Activated CD4-positive, alpha-beta T cell treated with anti-CD3 and anti-CD28 coated beads, Interleukin-2, amount 10 ng/mL, durations not matched to agents 7 days and 5 days (primary cell): ENCODE measurements around the gene IL4. TPM values are rescaled to one million over a fixed set of nuclear protein-coding genes. Genes with fewer than 3 reads are reported as not detected.

ENCODE experiments used
- CTCF ChIA-PET: fragments of 350-600 bp; sonication (Branson Sonifier 250); formaldehyde crosslinking; loops from one replicate; lab custom pipeline; 2021; ENCODE audit warnings: antibody characterized with exemption; lab: Charles Lee
- POLR2A ChIA-PET: fragments of 350-600 bp; sonication (Branson Sonifier 250); formaldehyde crosslinking; loops from one replicate; lab custom pipeline; 2021; ENCODE audit warnings: antibody characterized with exemption; lab: Charles Lee
- DNase-seq: peaks from one replicate; pipeline ENCODE4 v3.0.0-alpha.2; 2020
- H3K27ac Mint-ChIP-seq: one replicate; pipeline ENCODE4 v1.8.0; 2021; ENCODE audit warnings: mild to moderate bottlenecking, moderate library complexity, mixed read lengths
- H3K27me3 Mint-ChIP-seq: one replicate; pipeline ENCODE4 v1.8.0; 2021; ENCODE audit warnings: mixed read lengths
- H3K36me3 Mint-ChIP-seq: one replicate; pipeline ENCODE4 v1.8.0; 2021; ENCODE audit warnings: low read depth, mixed read lengths
- H3K4me1 Mint-ChIP-seq: one replicate; pipeline ENCODE4 v1.8.0; 2021; ENCODE audit warnings: mixed read lengths
- H3K4me3 Mint-ChIP-seq: one replicate; pipeline ENCODE4 v1.8.0; 2021; ENCODE audit warnings: mild to moderate bottlenecking, moderate library complexity, mixed read lengths
- H3K9me3 Mint-ChIP-seq: one replicate; pipeline ENCODE4 v1.8.0; 2021; ENCODE audit warnings: mixed read lengths
- total RNA-seq, 2 experiments: library from RNA; stranded (reverse); gene quantifications; one replicate each; pipeline ENCODE4 v1.2.3, GENCODE V29; 2021

Gene IL4
- total RNA-seq, 2 experiments from 2014 or later = not detected

DNA sequence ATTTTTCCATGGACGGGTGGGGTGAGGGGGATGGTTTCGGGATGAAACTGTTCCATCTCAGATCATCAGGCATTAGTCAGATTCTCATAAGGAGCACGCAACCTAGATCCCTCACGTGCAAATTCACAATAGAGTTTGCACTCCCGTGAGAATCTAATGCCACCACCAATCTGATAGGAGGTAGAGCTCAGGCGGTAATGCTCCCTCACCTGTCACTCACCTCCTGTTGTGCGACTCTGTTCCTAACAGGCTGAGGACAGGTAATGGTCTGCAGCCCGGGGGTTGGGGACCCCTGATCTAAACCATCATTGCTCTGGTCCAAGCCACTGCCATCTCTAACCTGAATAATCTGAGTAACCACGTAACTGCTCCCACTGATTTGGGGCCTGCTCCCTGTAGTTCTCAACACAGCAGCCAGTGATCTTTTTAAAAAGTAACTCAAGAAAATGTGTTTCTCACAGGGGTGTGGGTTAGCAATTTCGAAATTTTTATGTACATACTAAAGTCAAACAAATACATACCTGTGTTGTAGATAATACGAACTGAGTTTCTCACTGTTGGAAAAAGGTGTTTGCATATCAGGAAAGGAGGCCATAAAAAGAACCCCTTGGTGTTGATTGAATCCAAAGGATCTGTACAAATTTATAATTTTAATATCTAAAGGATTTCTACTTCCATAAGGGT, 27.1 kb upstream of the IL4 start:
- Mint-ChIP-seq H3K9me3 (peaks cover 10% of the 10 kb centered on the region), H3K27ac (no peak overlapping the region), H3K4me3 (no peak overlapping the region), H3K36me3 (peaks cover 46% of the 10 kb centered on the region), H3K4me1 (peaks cover 15% of the 10 kb centered on the region), H3K27me3 (peaks cover 14% of the 10 kb centered on the region)
- POLR2A ChIA-PET = no interaction called here
- CTCF ChIA-PET = interaction anchor here (0.9 kb wide), 1 partner anchor 120 kb away, joined by 3 read pairs; no protein-coding TSS in a partner anchor
- DNase-seq = no peak

DNA sequence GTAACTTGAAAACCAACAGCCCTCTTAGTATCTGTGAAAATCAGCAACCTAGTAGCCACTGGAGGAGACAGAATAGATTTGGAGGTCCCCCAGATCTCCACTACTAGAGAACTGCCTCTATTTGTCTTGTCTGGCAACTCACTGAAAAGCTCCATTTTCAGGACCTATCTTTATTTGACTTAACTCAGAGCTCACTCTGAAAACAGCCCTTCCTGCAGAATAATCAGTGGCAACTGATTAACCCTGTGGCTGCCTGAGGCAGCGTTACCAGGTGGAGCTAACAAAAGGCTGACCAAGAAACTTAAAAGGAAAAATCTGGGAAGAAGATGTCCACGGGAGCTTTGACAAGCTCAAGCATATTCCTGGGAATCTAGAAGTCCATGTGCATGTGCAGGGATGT, 26.3 kb upstream of the IL4 start:
- ChIA-PET POLR2A (no interaction called here), CTCF (interaction anchor here (0.6 to 0.9 kb wide), 2 partner anchors 120 to 208 kb away, joined by 3 read pairs; no protein-coding TSS in a partner anchor)
- H3K27ac Mint-ChIP-seq = no peak overlapping the region
- peaks cover 39% of the 10 kb centered on the region for H3K36me3 Mint-ChIP-seq
- peaks cover 14% of the 10 kb centered on the region for H3K27me3 Mint-ChIP-seq
- H3K4me3 Mint-ChIP-seq = no peak overlapping the region
- H3K4me1 Mint-ChIP-seq = peaks cover 8% of the 10 kb centered on the region
- peaks cover 10% of the 10 kb centered on the region for H3K9me3 Mint-ChIP-seq
- DNase-seq = no peak

DNA sequence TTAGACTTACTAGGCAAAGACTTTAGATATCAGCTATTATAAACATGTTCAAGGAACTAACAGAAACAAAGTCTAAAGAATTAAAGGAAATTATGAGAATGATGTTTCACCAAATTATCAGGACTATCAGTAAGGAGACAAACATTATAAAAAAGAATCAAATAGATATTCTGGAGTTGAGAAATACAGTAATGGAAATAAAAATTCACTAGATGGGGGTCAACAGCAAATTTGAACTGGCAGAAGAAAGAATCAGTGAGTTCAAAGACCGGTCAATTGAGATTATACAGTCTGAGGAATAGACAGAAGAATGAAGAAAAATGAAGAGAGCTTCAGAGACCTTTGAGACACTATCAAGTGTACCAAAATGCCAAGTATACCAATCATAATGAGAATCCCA, 25.4 kb upstream of the IL4 start:
- Mint-ChIP-seq H3K4me1 (no peaks in the 10 kb centered on the region), H3K9me3 (peaks cover 10% of the 10 kb centered on the region), H3K27me3 (peaks cover 14% of the 10 kb centered on the region), H3K36me3 (peaks cover 30% of the 10 kb centered on the region), H3K4me3 (no peak overlapping the region), H3K27ac (no peak overlapping the region)
- POLR2A ChIA-PET = no interaction called here
- DNase-seq = no peak
- CTCF ChIA-PET = interaction anchor here (0.8 to 1.3 kb wide), 3 partner anchors 10 to 18 kb away, joined by 3 read pairs; partner anchors contain the start of gene IL13

DNA sequence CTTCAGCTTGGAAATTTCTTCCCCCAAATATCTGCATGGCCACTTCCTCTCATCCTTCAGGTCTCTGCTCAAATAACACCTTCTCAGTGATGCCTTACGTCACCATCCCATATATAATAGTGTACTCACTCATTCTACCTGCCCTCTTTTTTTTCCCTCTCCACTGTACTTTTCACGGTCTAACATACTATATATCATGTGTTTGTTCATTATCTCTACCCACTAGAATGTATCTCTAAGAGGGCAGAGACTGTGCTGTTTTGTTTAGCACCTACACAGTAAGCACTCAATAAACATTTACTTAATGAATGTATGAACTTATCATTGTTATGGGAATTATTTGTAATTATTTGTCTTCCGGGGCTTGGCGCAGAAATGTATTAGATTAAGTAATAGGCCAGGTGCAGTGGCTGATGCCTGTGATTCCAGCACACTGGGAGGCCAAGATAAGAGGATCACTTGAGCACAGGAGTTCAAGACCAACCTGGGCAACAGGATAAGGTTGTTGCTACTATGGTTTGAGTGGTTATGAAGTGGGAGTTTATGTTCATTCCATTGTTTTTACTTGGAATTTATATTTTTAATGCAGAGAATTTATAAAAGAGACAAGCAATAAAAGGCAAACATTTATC, 21.8 kb upstream of the IL4 start:
- no peak overlapping the region for H3K27ac Mint-ChIP-seq
- peaks cover 9% of the 10 kb centered on the region for H3K36me3 Mint-ChIP-seq
- H3K9me3 Mint-ChIP-seq = peaks cover 10% of the 10 kb centered on the region
- peaks cover 6% of the 10 kb centered on the region for H3K4me1 Mint-ChIP-seq
- CTCF ChIA-PET = interaction anchor here (0.6 kb wide), 1 partner anchor 101 kb away, joined by 3 read pairs; no protein-coding TSS in a partner anchor
- no peak overlapping the region for H3K4me3 Mint-ChIP-seq
- DNase-seq = no peak
- H3K27me3 Mint-ChIP-seq = peaks cover 39% of the 10 kb centered on the region
- POLR2A ChIA-PET = no interaction called here

DNA sequence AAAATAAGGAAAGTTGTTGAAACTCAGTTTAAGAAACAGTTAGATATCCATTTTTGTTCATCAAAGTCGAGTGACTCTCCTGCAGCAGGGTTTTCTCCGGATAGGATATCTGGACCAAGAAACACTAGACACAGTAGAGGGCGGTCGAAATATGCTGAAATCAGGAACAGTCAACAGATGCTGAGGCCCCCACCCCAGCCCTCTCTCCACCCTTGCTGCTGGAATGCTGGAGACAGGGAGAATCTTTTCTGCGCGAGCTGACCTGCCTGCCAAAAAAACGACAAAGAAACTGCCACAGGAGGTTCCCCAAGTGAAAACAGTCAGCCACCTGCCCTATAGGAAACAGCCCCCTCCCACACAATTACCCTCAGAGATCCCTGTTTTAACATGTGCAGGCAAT, 20.1 kb upstream of the IL4 start:
- no peak overlapping the region for H3K4me3 Mint-ChIP-seq
- ChIA-PET CTCF (interaction anchor here (1.3 kb wide), 2 partner anchors 14 to 20 kb away, joined by 3 read pairs; no protein-coding TSS in a partner anchor), POLR2A (no interaction called here)
- peaks cover under 1% of the 10 kb centered on the region for H3K9me3 Mint-ChIP-seq
- DNase-seq = no peak
- H3K27ac Mint-ChIP-seq = no peak overlapping the region
- no peaks in the 10 kb centered on the region for H3K36me3 Mint-ChIP-seq
- H3K4me1 Mint-ChIP-seq = peaks cover 11% of the 10 kb centered on the region
- H3K27me3 Mint-ChIP-seq = peaks cover 27% of the 10 kb centered on the region

DNA sequence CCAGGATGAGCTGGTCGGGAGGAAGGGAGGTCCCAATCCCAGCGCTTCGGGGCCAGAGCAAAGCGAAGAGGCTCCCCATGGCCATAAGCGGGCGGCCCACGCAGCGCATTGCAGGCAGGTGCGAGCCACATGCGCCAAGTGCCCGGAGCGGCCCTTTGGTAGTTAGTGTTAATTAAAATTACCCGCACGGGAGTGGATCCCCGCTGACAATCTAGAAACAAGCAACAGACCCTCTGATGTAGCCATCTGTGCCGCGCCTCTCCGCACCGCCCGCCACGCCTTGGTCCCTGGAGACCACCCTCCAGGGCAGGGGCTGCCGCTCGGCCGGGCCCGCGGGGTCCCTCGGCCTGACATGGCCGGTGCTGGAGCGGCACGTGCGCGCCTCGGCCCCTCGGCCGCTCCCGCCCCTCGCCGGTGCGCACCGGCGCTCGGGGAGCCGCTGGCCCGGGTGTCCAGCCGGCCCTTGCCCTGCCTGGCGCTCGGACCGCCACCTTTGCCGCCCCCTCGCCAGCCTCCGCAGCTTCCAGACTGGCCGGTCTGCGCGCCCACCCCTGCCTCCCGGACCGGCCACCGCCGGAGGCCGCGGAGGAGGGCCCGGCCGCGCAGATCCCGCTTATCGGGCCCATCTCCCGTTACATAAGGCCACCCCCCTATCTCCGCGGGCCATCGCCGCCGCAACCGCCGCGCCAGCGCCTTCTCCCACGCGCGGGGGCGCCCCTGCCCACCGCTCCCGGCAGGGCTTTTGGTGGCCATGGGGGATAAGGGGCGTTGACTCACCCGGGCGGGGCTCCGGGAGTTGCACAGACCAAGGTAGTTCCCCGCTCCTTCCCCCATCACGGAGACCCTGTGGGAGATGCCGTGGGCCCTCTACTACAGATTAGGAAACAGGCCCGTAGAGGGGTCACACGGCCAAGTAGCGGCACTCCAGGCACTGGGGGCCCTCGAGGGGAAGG, 17.7 kb upstream of the IL4 start:
- DNase-seq = no peak
- Mint-ChIP-seq H3K27me3 (peaks cover 26% of the 10 kb centered on the region), H3K4me1 (peaks cover 11% of the 10 kb centered on the region), H3K27ac (no peak overlapping the region), H3K36me3 (no peaks in the 10 kb centered on the region), H3K4me3 (no peak overlapping the region), H3K9me3 (no peaks in the 10 kb centered on the region)
- ChIA-PET POLR2A (no interaction called here), CTCF (no interaction called here)

DNA sequence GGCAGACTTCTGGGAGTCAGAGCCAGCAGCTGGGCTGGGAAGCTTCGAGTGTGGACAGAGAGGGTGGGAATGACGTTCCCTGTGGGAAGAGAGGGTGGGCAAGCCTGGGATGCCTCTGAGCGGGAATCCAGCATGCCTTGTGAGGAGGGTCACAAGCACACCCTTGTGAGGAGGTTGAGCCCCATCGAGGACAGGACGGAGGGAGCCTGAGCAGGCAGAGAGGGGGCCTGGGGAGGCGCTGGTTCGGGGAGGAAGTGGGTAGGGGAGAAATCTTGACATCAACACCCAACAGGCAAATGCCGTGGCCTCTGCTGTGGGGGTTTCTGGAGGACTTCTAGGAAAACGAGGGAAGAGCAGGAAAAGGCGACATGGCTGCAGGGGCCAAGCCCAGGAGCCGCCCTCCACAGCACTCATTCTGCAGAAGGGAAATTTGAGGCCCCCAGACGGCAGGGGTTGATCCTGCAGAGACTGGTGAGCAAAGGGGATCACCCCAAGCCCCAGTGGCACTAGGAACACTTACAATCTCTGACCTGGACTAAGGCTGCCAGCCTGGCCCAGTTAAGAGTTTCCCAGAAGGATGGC, 16.9 kb upstream of the IL4 start:
- DNase-seq = no peak
- ChIA-PET POLR2A (no interaction called here), CTCF (no interaction called here)
- peaks cover 11% of the 10 kb centered on the region for H3K4me1 Mint-ChIP-seq
- H3K27ac Mint-ChIP-seq = no peak overlapping the region
- no peak overlapping the region for H3K4me3 Mint-ChIP-seq
- H3K36me3 Mint-ChIP-seq = no peaks in the 10 kb centered on the region
- no peaks in the 10 kb centered on the region for H3K9me3 Mint-ChIP-seq
- peaks cover 26% of the 10 kb centered on the region for H3K27me3 Mint-ChIP-seq

DNA sequence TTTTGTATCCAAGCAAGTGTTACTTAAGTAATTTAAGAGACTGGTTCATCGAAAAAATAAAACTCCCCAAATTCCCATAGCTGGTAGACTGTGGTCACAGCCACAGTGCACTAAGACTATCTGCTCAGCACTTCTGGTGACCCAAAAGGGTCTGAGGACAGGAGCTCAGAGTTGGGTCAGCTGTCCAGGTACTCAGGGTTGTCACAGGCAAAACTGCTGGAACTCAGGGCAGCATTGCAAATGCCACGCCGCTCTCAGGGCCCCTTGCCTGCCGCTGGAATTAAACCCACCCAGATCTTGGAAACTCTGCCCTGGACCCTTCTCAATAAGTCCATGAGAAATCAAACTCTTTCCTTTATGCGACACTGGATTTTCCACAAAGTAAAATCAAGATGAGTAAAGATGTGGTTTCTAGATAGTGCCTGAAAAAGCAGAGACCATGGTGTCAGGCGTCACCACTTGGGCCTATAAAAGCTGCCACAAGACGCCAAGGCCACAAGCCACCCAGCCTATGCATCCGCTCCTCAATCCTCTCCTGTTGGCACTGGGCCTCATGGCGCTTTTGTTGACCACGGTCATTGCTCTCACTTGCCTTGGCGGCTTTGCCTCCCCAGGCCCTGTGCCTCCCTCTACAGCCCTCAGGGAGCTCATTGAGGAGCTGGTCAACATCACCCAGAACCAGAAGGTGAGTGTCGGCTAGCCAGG, 16.0 kb upstream of the IL4 start, which contains the start of gene IL13:
IL13 (plus strand) TSS at position 498 of the 705 bp plus-strand sequence; CDS start at position 512, 14 bp downstream.
- Mint-ChIP-seq H3K27me3 (peaks cover 26% of the 10 kb centered on the region), H3K9me3 (no peaks in the 10 kb centered on the region), H3K27ac (no peak within 1 kb of the TSS), H3K4me3 (no peak within 1 kb of the TSS), H3K36me3 (no peaks in the 10 kb centered on the region), H3K4me1 (peaks cover 14% of the 10 kb centered on the region)
- ChIA-PET CTCF (interaction anchor here (1.3 to 1.7 kb wide), 3 partner anchors 10 to 131 kb away, joined by 3 to 5 read pairs (median 3); no protein-coding TSS in a partner anchor), POLR2A (no interaction called here)
- no peak for DNase-seq

DNA sequence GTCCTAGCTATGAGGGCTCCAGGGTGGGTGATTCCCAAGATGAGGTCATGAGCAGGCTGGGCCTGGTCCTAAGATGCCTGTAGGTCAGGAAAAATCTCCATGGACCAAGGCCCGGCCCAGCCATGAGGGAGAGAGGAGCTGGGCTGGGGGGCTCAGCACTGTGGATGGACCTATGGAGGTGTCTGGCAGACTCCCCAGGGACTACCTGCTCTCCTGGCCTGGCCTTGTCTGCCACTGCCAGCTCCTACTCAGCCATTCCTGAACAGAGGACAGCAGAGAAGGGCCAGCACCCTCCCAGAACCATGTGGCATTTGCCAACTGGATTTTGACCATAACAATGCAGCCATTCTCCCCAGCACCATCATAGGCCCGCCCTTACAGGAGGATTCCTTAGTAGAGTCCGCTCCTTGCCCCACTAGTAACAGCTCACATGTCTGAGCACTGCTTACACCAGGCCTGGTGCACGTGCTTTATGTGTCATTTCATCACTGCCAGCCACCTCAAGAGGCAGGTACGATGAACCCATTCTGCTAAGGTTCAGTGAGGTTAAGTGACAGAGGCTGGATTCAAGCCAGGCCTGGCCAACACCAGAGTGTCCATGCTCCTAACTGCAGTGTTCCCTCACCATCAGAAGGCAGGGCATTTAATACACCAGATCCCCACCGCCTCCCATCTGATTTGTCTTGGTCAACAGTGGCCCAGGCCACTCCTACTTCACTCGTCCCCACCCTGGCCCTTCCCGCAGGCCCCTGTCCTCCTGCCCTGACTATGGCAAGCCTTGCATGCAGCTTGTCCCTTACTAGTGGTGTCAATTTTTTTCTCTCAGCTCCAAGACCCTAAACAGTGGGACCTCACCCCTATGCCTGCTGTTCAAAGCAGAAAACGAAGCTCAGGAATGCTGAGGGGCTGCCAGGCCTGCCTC, 15.1 kb upstream of the IL4 start:
- H3K4me1 Mint-ChIP-seq = peaks cover 22% of the 10 kb centered on the region
- peaks cover 22% of the 10 kb centered on the region for H3K27me3 Mint-ChIP-seq
- no peaks in the 10 kb centered on the region for H3K9me3 Mint-ChIP-seq
- ChIA-PET CTCF (interaction anchor here (1.3 to 1.7 kb wide), 5 partner anchors 11 to 132 kb away, joined by 3 to 5 read pairs (median 4); no protein-coding TSS in a partner anchor), POLR2A (no interaction called here)
- no peak overlapping the region for H3K27ac Mint-ChIP-seq
- H3K4me3 Mint-ChIP-seq = no peak overlapping the region
- H3K36me3 Mint-ChIP-seq = no peaks in the 10 kb centered on the region
- no peak for DNase-seq

DNA sequence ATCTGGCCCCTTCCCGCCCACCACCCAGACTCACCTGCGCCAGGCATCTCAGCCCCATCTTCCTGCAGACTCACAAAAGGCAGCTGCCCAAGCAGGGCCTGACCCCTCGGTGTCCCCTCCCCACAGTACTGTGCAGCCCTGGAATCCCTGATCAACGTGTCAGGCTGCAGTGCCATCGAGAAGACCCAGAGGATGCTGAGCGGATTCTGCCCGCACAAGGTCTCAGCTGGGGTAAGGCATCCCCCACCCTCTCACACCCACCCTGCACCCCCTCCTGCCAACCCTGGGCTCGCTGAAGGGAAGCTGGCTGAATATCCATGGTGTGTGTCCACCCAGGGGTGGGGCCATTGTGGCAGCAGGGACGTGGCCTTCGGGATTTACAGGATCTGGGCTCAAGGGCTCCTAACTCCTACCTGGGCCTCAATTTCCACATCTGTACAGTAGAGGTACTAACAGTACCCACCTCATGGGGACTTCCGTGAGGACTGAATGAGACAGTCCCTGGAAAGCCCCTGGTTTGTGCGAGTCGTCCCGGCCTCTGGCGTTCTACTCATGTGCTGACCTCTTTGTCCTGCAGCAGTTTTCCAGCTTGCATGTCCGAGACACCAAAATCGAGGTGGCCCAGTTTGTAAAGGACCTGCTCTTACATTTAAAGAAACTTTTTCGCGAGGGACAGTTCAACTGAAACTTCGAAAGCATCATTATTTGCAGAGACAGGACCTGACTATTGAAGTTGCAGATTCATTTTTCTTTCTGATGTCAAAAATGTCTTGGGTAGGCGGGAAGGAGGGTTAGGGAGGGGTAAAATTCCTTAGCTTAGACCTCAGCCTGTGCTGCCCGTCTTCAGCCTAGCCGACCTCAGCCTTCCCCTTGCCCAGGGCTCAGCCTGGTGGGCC, 13.9 kb upstream of the IL4 start:
- Mint-ChIP-seq H3K27ac (peak overlapping the region; percentile 19), H3K4me1 (peaks cover 28% of the 10 kb centered on the region), H3K9me3 (no peaks in the 10 kb centered on the region), H3K36me3 (no peaks in the 10 kb centered on the region), H3K27me3 (peaks cover 14% of the 10 kb centered on the region), H3K4me3 (no peak overlapping the region)
- DNase-seq = no peak
- ChIA-PET CTCF (interaction anchor here (0.6 to 1.5 kb wide), 5 partner anchors 13 to 133 kb away, joined by 3 to 5 read pairs (median 4); no protein-coding TSS in a partner anchor), POLR2A (interaction anchor here (0.6 kb wide), 1 partner anchor 259 kb away, joined by 5 read pairs; no protein-coding TSS in a partner anchor)
